HepG2 (cell line): ENCODE data around the gene NRN1L. TPM values are rescaled to one million over a fixed set of nuclear protein-coding genes. Genes with fewer than 3 reads are reported as not detected.

ENCODE experiments used
- CC2D1A ChIP-seq: sonication (generic); formaldehyde crosslinking; IDR thresholded peaks from 2 replicates; pipeline ENCODE4 v1.8.1; 2023; ENCODE audit warnings: mild to moderate bottlenecking, missing genetic modification reagents
- GATA4 ChIP-seq: sonication (generic); IDR thresholded peaks from 2 replicates; pipeline ENCODE4 v1.6.1; 2016; ENCODE audit warnings: antibody characterized with exemption, low read depth, borderline replicate concordance
- GTF3A ChIP-seq: sonication (generic); formaldehyde crosslinking; conservative IDR thresholded peaks from 2 replicates; pipeline ENCODE4 v1.4.0; 2020; ENCODE audit warnings: mild to moderate bottlenecking, missing genetic modification reagents
- HBP1 ChIP-seq: IDR thresholded peaks from 2 replicates; pipeline ENCODE4 v1.6.1; 2016; ENCODE audit warnings: low read depth, control low read depth
- MEF2D ChIP-seq: sonication (generic); formaldehyde crosslinking; IDR thresholded peaks from 2 replicates; pipeline ENCODE4 v1.5.1; 2020; ENCODE audit warnings: mild to moderate bottlenecking, missing genetic modification reagents
- NR2F2 ChIP-seq: IDR thresholded peaks from 2 replicates; pipeline ENCODE4 v1.6.1; 2012; ENCODE audit warnings: low read depth, inconsistent platforms, borderline replicate concordance
- PCBP1 ChIP-seq: fragments of 200-400 bp; formaldehyde crosslinking; IDR thresholded peaks from 2 replicates; pipeline ENCODE4 v1.6.1; 2017; ENCODE audit warnings: mild to moderate bottlenecking, low read depth, low read length, borderline replicate concordance
- RBFOX2 ChIP-seq: fragments of 200-400 bp; formaldehyde crosslinking; IDR thresholded peaks from 2 replicates; pipeline ENCODE4 v1.6.1; 2017; ENCODE audit warnings: low read depth, mild to moderate bottlenecking, low read length
- SMAD1 ChIP-seq: sonication (generic); formaldehyde crosslinking; IDR thresholded peaks from 2 replicates; pipeline ENCODE4 v1.4.0; 2020; ENCODE audit warnings: missing genetic modification reagents, low read depth, mild to moderate bottlenecking, borderline replicate concordance
- ZBTB44 ChIP-seq: sonication (generic); formaldehyde crosslinking; IDR thresholded peaks from 2 replicates; pipeline ENCODE4 v1.4.0; 2020; ENCODE audit warnings: missing genetic modification reagents
- ZFAT ChIP-seq: sonication (generic); formaldehyde crosslinking; conservative IDR thresholded peaks from 2 replicates; pipeline ENCODE4 v1.8.1; 2023; ENCODE audit warnings: missing genetic modification reagents, inconsistent platforms
- ZFYVE20 ChIP-seq: sonication (generic); formaldehyde crosslinking; IDR thresholded peaks from 2 replicates; pipeline ENCODE4 v1.8.0; 2023; ENCODE audit warnings: low read depth, mild to moderate bottlenecking, moderate library complexity, missing genetic modification reagents, borderline replicate concordance
- ZNF501 ChIP-seq: sonication (generic); formaldehyde crosslinking; IDR thresholded peaks from 2 replicates; pipeline ENCODE4 v1.5.1; 2020; ENCODE audit warnings: mild to moderate bottlenecking, moderate library complexity, missing genetic modification reagents
- ZNF784 ChIP-seq: sonication (generic); formaldehyde crosslinking; IDR thresholded peaks from 2 replicates; pipeline ENCODE4 v1.5.1; 2020; ENCODE audit warnings: missing genetic modification reagents, mild to moderate bottlenecking, borderline replicate concordance
- polyA plus RNA-seq, 8 experiments: library from polyadenylated mRNA; depleted of rRNA in 3 of 8; stranded (reverse) in 7 of 8; unstranded in 1 of 8; fragments of >200 nt; fragmentation: Illumina TruSeq in 4 of 8; extraction: Trizol in 4 of 8; gene quantifications; 2 replicates each; pipeline versions ENCODE4 v1.2.1 to v1.2.3, GENCODE V29; 2011 to 2016; ENCODE audit warnings: low read depth in 4 of 8, missing spikeins in 1 of 8, mixed read lengths in 1 of 8; ENCODE audit not compliant: insufficient read depth in 1 of 8
- total RNA-seq, 5 experiments: library from RNA; depleted of rRNA; stranded (reverse); fragments of >200 nt; fragmentation: Illumina TruSeq; extraction: Trizol; gene quantifications; 2 replicates each; pipeline ENCODE4 v1.2.3, GENCODE V29; 2016; ENCODE audit warnings: low read depth in 1 of 5
- TF ChIP-seq, protein P1 (sequence below), 2 experiments: fragments of 450-650 bp in 1 of 2; sonication (generic) in 1 of 2; formaldehyde crosslinking in 1 of 2; IDR thresholded peaks; 2 replicates each; pipeline versions ENCODE4 v1.6.1 to v1.8.0; 2016 to 2022; ENCODE audit warnings: antibody characterized with exemption in 1 of 2, mild to moderate bottlenecking in 1 of 2, missing genetic modification reagents in 1 of 2

Gene NRN1L
- total and polyA plus RNA-seq, 2 of the 13 experiments (the other 11 are each of a cell fraction or from before 2014, with no cell fraction given), result 0.53 to 1.2 TPM

DNA sequence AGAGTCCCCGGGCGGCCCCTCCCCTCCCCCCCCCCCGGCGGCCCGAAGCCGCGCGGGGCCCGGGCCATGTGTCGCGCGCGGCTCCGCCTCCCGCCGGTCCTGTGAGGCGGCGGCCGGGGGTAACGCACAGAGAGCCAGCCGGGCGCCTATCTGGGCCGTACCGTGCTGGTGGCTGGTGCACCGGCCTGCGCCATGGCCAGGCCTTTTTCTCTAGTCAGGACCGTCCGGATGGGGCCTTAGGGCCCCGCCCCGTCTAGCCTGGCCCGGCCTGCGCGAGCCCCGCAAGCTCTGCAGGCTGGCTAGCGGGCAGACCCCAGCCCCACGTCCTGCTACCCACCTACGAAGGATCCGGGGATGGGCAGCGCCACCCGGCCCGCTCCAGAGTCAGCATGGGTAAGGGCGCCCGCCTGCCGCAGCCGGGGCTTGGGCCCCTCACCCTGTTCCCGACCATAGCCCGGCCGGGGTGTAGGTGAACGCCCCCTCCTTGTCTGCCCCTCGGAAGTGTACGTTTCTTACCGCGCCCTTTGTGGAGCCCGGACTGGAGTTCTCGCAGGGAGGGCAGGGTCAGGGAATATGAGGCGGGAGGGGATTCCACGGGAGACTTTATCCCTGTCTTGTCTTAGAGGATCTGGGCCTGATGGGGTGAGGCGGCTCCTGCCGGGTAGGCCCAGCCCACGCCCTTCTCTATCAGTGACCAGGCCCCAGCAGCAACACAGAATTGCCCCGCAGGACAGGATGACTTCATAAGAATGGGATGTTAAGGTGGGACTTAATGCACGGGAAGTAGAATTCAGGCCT is 37.4 kb upstream of the NRN1L start, which contains the start of gene CENPT (continued):
- TF ChIP-seq ZBTB44 (CRISPR knock-in tag), result no peak
- TF ChIP-seq HBP1 (CRISPR knock-in tag), result no peak
- TF ChIP-seq MEF2D, result peak; percentile 56; the same call in 1 of the 2 replicates
- no peak for TF ChIP-seq SMAD1
- no peak for TF ChIP-seq ZNF784 (CRISPR knock-in tag)
- TF ChIP-seq ZFAT (CRISPR knock-in tag), result peak; percentile 24; the same call in 1 of the 2 replicates
- no peak for TF ChIP-seq GATA4
- TF ChIP-seq ZFYVE20, result 0 out of 2 replicates have a peak, but pooled peaks have one; percentile 44
- no peak for TF ChIP-seq ZNF501
- peak; percentile 28; the same call in 1 of the 2 replicates for TF ChIP-seq RBFOX2
- TF ChIP-seq CC2D1A (CRISPR knock-in tag), result 0 out of 2 replicates have a peak, but pooled peaks have one; percentile 11
- TF ChIP-seq GTF3A (CRISPR knock-in tag), result no peak
- TF ChIP-seq, protein P1, sequence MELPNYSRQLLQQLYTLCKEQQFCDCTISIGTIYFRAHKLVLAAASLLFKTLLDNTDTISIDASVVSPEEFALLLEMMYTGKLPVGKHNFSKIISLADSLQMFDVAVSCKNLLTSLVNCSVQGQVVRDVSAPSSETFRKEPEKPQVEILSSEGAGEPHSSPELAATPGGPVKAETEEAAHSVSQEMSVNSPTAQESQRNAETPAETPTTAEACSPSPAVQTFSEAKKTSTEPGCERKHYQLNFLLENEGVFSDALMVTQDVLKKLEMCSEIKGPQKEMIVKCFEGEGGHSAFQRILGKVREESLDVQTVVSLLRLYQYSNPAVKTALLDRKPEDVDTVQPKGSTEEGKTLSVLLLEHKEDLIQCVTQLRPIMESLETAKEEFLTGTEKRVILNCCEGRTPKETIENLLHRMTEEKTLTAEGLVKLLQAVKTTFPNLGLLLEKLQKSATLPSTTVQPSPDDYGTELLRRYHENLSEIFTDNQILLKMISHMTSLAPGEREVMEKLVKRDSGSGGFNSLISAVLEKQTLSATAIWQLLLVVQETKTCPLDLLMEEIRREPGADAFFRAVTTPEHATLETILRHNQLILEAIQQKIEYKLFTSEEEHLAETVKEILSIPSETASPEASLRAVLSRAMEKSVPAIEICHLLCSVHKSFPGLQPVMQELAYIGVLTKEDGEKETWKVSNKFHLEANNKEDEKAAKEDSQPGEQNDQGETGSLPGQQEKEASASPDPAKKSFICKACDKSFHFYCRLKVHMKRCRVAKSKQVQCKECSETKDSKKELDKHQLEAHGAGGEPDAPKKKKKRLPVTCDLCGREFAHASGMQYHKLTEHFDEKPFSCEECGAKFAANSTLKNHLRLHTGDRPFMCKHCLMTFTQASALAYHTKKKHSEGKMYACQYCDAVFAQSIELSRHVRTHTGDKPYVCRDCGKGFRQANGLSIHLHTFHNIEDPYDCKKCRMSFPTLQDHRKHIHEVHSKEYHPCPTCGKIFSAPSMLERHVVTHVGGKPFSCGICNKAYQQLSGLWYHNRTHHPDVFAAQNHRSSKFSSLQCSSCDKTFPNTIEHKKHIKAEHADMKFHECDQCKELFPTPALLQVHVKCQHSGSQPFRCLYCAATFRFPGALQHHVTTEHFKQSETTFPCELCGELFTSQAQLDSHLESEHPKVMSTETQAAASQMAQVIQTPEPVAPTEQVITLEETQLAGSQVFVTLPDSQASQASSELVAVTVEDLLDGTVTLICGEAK (IDR thresholded peaks at IDR 0.05), result no peak
- TF ChIP-seq, protein P1 (CRISPR knock-in tag; IDR thresholded peaks at IDR 0.05), result no peak
- no peak for TF ChIP-seq NR2F2
- no peak for TF ChIP-seq PCBP1
